Measurements from ENCODE around the gene LAMTOR5.

DNA sequence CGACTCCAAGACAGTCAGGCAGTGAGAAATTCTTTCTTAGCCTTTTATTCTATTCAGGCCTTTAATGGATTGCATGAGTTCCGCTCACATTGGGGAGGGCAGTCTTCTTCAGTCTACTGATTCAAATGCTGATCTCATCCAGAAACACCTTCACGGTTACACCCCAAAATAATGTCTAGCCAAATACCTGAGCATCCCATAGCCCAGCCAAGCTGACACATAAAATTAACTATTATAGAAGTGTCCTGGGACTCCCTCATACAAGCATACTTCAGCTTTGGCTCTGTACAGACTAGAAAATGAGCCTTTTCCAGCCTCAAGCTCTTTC is 13.0 kb downstream of the LAMTOR5 start:
- TF ChIP-seq CTCF (conservative IDR thresholded peaks at IDR 0.05; ENCODE audit: low read length) (no peak), EZH2phosphoT487 (IDR thresholded peaks at IDR 0.05; ENCODE audit: borderline replicate concordance, low read depth, low read length) (no peak)
